Kidney epithelial cell (primary cell): ENCODE data around the gene SLC13A3. TPM values are rescaled to one million over a fixed set of nuclear protein-coding genes. Genes with fewer than 3 reads are reported as not detected.

Experiments
- DNase-seq: peaks from one replicate; pipeline ENCODE4 v3.0.0-alpha.2; 2010; ENCODE audit warnings: low read depth
- H3K27me3 ChIP-seq: 2 replicates; pipeline ENCODE4 v1.6.0; 2011; ENCODE audit warnings: low read length; ENCODE audit not compliant: control insufficient read depth, insufficient read depth
- H3K36me3 ChIP-seq: 2 replicates; pipeline ENCODE4 v1.5.1; 2011; ENCODE audit warnings: low read length; ENCODE audit not compliant: control insufficient read depth, insufficient read depth
- H3K4me3 ChIP-seq: 2 replicates; pipeline ENCODE4 v1.5.1; 2011; ENCODE audit warnings: low read depth, mild to moderate bottlenecking, control low read depth, low read length
- CTCF ChIP-seq: IDR thresholded peaks from 2 replicates; pipeline ENCODE4 v1.5.1; 2011; ENCODE audit warnings: mild to moderate bottlenecking, moderate library complexity, low read length, control low read depth, inconsistent platforms; ENCODE audit not compliant: insufficient read depth, poor library complexity, severe bottlenecking
- total RNA-seq: library from RNA; depleted of rRNA; stranded (reverse); fragments of >200 nt; gene quantifications from 2 replicates; pipeline ENCODE4 v1.2.3, GENCODE V29; 2015

SLC13A3 gene
- total RNA-seq, 1 donor from 2014 or later, result 3.4 TPM

GRCh38 chr20:46624946-46625345 is 26.3 kb downstream of the SLC13A3 start:
- Histone ChIP-seq H3K36me3 (no peaks in the 10 kb centered on the region), H3K27me3 (no peaks in the 10 kb centered on the region), H3K4me3 (no peak overlapping the region)
- no peak for DNase-seq
- no peak for TF ChIP-seq CTCF

GRCh38 chr20:46622165-46622564 is 29.1 kb downstream of the SLC13A3 start:
- TF ChIP-seq CTCF, result no peak
- DNase-seq, result no peak

GRCh38 chr20:46621492-46621891 is 29.8 kb downstream of the SLC13A3 start:
- DNase-seq, result no peak
- no peak overlapping the region for H3K4me3 ChIP-seq
- H3K36me3 ChIP-seq, result no peaks in the 10 kb centered on the region
- no peaks in the 10 kb centered on the region for H3K27me3 ChIP-seq
- no peak for TF ChIP-seq CTCF

More at GRCh38 chr20:46622165-46622564, 29.1 kb downstream of the SLC13A3 start:
- no peak overlapping the region for H3K4me3 ChIP-seq
- no peaks in the 10 kb centered on the region for H3K36me3 ChIP-seq
- no peaks in the 10 kb centered on the region for H3K27me3 ChIP-seq

- no peak for DNase-seq
- no peak for TF ChIP-seq CTCF
- Histone ChIP-seq H3K4me3 (no peak overlapping the region), H3K36me3 (no peaks in the 10 kb centered on the region), H3K27me3 (no peaks in the 10 kb centered on the region)
These were observed 31.8 kb downstream of the SLC13A3 start for GRCh38 chr20:46619445-46619844.

GRCh38 chr20:46618316-46619100 is 32.8 kb downstream of the SLC13A3 start:
- no peak overlapping the region for H3K4me3 ChIP-seq
- no peak for TF ChIP-seq CTCF
- H3K27me3 ChIP-seq, result no peaks in the 10 kb centered on the region
- no peak for DNase-seq
- H3K36me3 ChIP-seq, result no peaks in the 10 kb centered on the region

GRCh38 chr20:46614503-46614902 is 36.8 kb downstream of the SLC13A3 start:
- no peaks in the 10 kb centered on the region for H3K27me3 ChIP-seq
- H3K36me3 ChIP-seq, result no peaks in the 10 kb centered on the region
- no peak for TF ChIP-seq CTCF
- no peak for DNase-seq
- no peak overlapping the region for H3K4me3 ChIP-seq
